ENCODE results near the gene ZDHHC12.

Gene ZDHHC12

GRCh38 chr9:128723866-128724743 lies at the start of gene ZDHHC12:
Gene ZDHHC12 (minus strand): TSS chr9:128724127. CDS start chr9:128724093, 34 bp downstream.
- no peak for FAIRE-seq

GRCh38 chr9:128773049-128773448 lies 49.1 kb upstream of the ZDHHC12 start:
- no peak for FAIRE-seq

- no peak for FAIRE-seq
Observed at GRCh38 chr9:128771745-128772519, 48.0 kb upstream of the ZDHHC12 start, which contains the start of gene ZER1. Gene ZER1 (minus strand): TSS chr9:128771927. CDS start chr9:128755565, 16,362 bp downstream.

DNA sequence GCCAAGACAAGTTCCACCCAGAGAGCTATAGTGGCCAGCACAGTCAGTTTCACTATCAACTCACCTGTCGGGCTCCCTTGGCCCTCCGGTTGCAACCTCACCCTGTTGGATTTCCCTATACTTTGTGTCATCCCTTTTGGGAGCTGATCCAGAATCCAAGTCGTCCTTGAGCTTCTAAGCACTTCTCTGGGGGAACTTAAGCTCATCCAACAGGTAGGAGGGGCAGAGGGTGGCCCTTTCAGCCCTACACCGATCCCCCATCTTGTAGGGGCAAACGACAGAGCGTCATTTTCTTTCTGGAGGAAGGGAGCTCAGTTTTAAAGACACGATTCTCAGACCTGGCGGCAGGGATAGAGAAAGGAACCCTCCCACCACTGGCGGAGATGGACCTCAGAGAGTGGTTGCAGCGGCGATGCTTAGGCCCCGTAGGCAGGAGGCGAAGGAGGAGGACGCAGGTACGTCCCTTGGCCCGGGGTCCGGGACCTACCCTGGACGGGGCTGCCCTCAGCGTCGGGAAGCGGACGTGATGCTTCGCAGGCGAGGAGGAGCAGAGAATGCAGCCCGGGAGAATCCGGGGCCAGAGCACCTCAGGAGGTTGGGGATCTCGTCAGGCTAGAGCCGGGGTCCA lies 47.3 kb upstream of the ZDHHC12 start:
- no peak for FAIRE-seq

- no peak for FAIRE-seq
Observed at GRCh38 chr9:128770286-128771030, 46.5 kb upstream of the ZDHHC12 start.

GRCh38 chr9:128768606-128769005 lies 44.7 kb upstream of the ZDHHC12 start:
- FAIRE-seq = no peak

GRCh38 chr9:128765499-128765898 lies 41.6 kb upstream of the ZDHHC12 start:
- no peak for FAIRE-seq

DNA sequence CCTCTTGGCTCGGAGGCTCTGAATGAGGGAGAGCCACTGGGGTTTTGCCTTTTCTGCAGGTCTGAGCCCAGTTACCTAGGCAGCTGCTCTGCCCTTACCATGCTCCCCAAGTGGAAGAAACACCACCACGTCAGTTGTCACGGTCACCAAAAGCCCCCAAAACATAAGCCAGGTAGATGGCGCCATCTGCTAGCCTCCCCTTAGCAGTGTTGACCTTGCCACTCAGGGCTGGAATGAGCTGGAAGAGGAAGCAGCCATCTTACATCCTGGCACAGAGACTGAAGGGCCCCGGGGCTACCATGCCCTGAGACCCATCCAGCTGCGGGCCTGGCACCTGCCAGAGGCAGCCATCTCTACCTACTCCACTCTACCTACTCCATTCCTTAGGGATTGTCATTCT lies 40.4 kb upstream of the ZDHHC12 start:
- no peak for FAIRE-seq

- no peak for FAIRE-seq
Observed at GRCh38 chr9:128762671-128763449, 38.9 kb upstream of the ZDHHC12 start.

GRCh38 chr9:128757602-128758001 lies 33.7 kb upstream of the ZDHHC12 start:
- FAIRE-seq = no peak

DNA sequence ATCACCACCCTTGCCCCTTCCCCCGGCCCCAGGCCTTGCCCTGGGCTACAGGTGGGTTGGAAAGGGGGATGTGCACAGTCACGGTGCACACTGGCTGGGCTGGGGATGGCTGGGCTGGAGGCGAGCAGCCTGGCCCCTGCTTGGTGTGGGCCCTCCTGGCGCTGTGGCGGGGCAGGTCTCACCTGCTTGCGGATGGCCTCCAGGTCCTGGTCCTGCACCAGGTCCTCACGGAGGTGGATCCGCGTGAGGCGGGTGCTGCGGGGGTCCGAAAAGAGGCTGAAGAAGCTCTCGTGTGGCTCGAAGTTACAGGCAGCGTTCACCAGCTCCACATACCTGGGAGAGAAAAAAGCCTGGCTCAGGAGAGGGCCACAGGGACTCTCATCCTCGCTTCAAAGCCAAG lies 29.7 kb upstream of the ZDHHC12 start:
- no peak for FAIRE-seq

GRCh38 chr9:128750926-128751595 lies 27.1 kb upstream of the ZDHHC12 start:
- FAIRE-seq = no peak

DNA sequence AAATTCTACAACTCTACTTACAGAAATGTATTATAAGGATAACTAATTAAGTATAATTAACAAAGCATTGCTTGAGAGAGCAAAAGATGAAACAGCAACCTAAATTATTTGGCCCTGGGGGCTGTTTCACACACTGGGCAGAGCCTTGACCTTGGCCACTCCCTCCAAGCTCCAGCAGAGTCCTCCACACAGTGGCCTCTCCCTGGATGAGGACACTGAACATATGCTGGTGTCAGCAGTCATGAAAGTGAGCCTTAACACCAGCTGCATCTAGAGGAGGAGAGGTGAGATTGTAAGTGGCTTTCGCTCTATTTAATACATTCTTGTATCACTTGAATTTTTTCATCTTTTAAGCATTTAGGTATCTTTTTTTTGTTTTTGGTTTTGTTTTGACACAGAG lies 23.3 kb upstream of the ZDHHC12 start:
- no peak for FAIRE-seq

GRCh38 chr9:128743421-128743820 lies 19.5 kb upstream of the ZDHHC12 start:
- FAIRE-seq = no peak

GRCh38 chr9:128742401-128742800 lies 18.5 kb upstream of the ZDHHC12 start:
- FAIRE-seq = no peak

- no peak for FAIRE-seq
Observed at GRCh38 chr9:128735373-128735772, 11.4 kb upstream of the ZDHHC12 start.

GRCh38 chr9:128733256-128733655 lies 9.3 kb upstream of the ZDHHC12 start:
- FAIRE-seq = no peak

GRCh38 chr9:128732576-128732975 lies 8.6 kb upstream of the ZDHHC12 start:
- no peak for FAIRE-seq

- no peak for FAIRE-seq
Observed at GRCh38 chr9:128731691-128732090, 7.8 kb upstream of the ZDHHC12 start.

GRCh38 chr9:128731093-128731492 lies 7.2 kb upstream of the ZDHHC12 start:
- no peak for FAIRE-seq

All from colon (tissue), 2 donors.